ENCODE measurements around the gene RPL10A.

The RPL10A gene

DNA sequence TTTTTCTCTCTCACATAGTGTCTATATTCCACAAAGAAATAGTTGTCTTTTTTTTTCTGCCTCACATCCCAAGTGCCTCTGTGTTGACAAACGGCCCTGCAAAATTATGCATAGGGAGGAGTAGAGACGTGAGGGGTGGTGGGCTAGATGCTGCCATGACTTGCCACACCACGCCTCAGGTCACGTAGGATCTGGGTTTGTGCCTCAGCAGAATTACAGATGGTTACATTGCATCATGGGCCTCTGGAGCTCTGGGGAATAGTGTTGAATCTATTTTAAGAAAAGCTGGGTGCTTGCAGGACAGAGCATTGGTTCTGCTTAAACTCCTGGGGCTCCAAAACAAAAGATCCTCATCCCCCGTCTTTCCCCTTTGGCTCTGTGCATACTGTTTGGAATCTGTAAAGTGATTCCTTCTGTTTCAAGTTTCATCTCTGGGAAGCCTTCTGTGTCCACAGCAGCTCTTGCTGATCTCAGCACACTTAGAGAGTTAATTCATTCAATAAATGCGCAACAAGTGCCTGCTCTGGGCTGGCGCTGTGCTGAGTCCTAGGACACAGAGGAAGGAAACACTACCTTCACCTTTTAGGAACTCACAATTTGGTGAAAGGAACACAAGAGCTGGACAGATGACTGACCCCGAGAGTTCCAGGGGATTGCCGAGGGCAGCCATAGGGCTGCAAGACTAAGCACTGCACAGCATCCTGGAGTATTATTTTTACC is 13.7 kb upstream of the RPL10A start:
- H3K4me3 ChIP-seq (ENCODE audit: control insufficient read depth, low read depth, low read length), result no peak overlapping the region
- DNase-seq (ENCODE audit: low read depth), result peak; percentile 52
- TF ChIP-seq, protein P1, sequence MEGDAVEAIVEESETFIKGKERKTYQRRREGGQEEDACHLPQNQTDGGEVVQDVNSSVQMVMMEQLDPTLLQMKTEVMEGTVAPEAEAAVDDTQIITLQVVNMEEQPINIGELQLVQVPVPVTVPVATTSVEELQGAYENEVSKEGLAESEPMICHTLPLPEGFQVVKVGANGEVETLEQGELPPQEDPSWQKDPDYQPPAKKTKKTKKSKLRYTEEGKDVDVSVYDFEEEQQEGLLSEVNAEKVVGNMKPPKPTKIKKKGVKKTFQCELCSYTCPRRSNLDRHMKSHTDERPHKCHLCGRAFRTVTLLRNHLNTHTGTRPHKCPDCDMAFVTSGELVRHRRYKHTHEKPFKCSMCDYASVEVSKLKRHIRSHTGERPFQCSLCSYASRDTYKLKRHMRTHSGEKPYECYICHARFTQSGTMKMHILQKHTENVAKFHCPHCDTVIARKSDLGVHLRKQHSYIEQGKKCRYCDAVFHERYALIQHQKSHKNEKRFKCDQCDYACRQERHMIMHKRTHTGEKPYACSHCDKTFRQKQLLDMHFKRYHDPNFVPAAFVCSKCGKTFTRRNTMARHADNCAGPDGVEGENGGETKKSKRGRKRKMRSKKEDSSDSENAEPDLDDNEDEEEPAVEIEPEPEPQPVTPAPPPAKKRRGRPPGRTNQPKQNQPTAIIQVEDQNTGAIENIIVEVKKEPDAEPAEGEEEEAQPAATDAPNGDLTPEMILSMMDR (conservative IDR thresholded peaks at IDR 0.05; ENCODE audit: control insufficient read depth, insufficient read depth, low read depth, low read length), result no peak

DNA sequence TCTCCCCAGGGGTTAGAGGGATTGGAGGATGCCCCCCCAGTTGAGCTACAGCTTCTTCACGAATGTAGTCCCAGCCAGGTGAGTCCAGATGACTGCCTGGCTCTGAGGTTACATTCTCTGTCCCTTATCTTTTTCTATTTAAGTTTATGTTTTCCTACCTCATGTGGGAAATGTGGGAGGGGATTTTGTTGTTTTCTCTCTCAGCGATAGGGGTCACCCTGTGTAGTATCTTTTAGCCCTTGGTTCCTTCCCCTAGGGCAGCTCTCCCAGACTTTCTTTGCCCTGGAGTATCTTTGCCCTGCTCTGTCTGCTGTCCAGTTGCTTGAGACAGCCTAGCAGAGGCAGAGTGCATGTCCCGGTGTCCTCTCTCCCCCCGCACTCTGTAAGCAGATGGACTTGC is 10.3 kb upstream of the RPL10A start:
- no peak for DNase-seq (ENCODE audit: low read depth)
- TF ChIP-seq, protein P1 (conservative IDR thresholded peaks at IDR 0.05; ENCODE audit: control insufficient read depth, insufficient read depth, low read depth, low read length), result no peak
- no peak overlapping the region for H3K4me3 ChIP-seq (ENCODE audit: control insufficient read depth, low read depth, low read length)

DNA sequence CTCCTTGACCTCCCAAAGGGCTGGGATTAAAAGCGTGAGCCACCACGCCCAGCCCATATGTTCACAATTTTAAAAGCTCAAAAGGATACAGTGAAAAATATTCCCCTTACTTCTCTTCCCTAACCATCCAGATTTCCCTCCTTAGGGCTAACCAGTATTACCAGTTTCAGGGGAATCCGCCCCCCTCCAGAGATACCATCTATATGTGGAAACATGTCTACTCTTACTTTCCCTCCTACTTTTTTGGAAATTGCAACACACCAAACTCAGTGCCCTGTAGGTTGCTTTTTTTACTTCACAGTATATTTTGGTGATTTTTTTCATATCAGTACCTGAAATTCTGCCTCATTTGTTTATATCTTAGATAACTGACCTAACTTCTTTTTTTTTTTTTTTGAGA is 6.9 kb upstream of the RPL10A start:
- no peak for DNase-seq (ENCODE audit: low read depth)
- no peak overlapping the region for H3K4me3 ChIP-seq (ENCODE audit: control insufficient read depth, low read depth, low read length)
- TF ChIP-seq, protein P1 (conservative IDR thresholded peaks at IDR 0.05; ENCODE audit: control insufficient read depth, insufficient read depth, low read depth, low read length), result no peak

DNA sequence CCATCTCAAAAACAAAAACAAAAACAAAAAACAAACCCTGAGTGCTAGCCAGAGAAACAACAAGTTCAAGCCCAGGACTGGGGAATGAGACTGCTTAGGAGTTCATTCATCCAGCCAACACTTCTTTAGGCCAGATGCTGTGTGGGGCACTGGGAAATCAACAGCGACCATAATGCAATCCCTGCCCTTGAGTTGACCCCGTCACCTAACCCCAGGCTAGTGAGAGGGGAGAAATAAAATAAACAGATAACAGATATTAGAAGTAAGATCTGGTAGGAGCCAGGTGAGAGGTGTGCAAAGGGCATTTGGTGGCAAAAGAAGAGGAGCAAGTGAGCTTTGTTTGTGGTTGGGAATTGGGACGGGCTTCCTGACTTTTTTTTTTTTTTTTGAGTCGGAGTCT is 4.9 kb upstream of the RPL10A start:
- TF ChIP-seq, protein P1 (conservative IDR thresholded peaks at IDR 0.05; ENCODE audit: control insufficient read depth, insufficient read depth, low read depth, low read length), result no peak
- no peak overlapping the region for H3K4me3 ChIP-seq (ENCODE audit: control insufficient read depth, low read depth, low read length)

DNA sequence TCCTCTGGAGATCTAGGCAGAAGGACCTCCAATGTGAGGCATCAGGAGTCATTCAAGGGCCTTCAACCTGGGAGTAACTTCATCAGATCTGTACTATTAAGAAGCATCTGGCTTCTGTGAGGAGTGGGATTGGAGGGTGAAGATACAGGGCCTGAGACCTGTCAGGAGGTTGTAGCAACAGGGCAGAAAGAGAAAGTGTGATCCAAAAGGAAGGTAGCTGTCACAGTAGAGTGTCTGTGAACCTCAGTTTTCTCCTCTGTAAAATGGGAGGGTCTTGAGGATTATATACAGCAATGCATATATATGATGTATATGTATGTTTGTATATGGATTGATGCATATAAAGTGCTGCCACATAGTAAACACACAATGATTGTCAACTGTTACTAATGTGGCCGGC is 2.6 kb upstream of the RPL10A start:
- no peak for DNase-seq (ENCODE audit: low read depth)
- H3K4me3 ChIP-seq (ENCODE audit: control insufficient read depth, low read depth, low read length), result no peak overlapping the region
- TF ChIP-seq, protein P1 (conservative IDR thresholded peaks at IDR 0.05; ENCODE audit: control insufficient read depth, insufficient read depth, low read depth, low read length), result no peak

More for the DNA sequence above, 4.9 kb upstream of the RPL10A start:
- DNase-seq (ENCODE audit: low read depth), result no peak

DNA sequence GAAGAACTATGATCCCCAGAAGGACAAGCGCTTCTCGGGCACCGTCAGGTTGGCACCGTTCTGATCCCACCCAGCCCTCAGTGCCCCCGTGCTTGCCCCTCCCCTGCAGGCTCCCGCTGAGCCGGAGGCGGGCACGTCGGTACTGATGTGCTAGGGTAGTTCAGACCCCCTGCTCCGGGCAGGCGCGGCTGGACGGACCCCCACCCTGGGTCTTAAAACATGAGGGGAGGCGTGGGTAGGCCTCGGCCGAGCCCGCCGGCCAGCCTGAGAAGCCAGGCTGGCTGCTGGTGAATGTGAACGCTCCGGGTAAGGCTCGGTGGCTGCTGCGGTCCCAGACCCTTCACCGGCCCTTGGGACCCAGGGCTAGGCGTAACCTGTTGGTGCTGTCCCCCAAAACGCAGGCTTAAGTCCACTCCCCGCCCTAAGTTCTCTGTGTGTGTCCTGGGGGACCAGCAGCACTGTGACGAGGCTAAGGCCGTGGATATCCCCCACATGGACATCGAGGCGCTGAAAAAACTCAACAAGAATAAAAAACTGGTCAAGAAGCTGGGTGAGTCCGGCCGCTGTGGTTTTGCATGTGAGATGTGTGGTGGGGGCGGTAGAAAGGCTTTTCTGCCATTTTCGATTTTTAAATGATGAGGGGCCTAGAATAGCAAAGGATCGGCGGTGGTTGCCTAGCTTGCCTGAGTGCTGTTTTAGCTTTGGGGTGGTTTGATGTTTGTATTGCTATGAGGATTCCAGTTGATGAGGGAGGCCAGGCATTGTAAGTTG is 964 bp downstream of the RPL10A start:
- DNase-seq (ENCODE audit: low read depth), result no peak
- TF ChIP-seq, protein P1 (conservative IDR thresholded peaks at IDR 0.05; ENCODE audit: control insufficient read depth, insufficient read depth, low read depth, low read length), result no peak
- peak overlapping the region; percentile 94 for H3K4me3 ChIP-seq (ENCODE audit: control insufficient read depth, low read depth, low read length)

Measured in fibroblast of mammary gland (primary cell).